Hematopoietic multipotent progenitor cell treated with erythropoietin and hydrocortisone succinate and interleukin-3 and kit ligand, for 15 days (in vitro differentiated cells): ENCODE measurements around the gene NIFK.
"Not testable (repeated sequence)": the region's sequence is repeated elsewhere in the genome, so short reads cannot be mapped to it uniquely, and the experiment has no call there.

ENCODE experiments used
- DNase-seq: peaks from one replicate; pipeline ENCODE4 v3.0.0-alpha.2; 2015; ENCODE audit warnings: low spot score

NIFK gene

GRCh38 chr2:121694398-121695170 is 42.1 kb downstream of the NIFK start:
- DNase-seq, result no peak

- not testable (repeated sequence) for DNase-seq
Measured at GRCh38 chr2:121690572-121690971, 46.1 kb downstream of the NIFK start.

GRCh38 chr2:121690095-121690494 is 46.6 kb downstream of the NIFK start:
- no peak for DNase-seq

GRCh38 chr2:121689356-121689755 is 47.3 kb downstream of the NIFK start:
- peak; percentile 13 for DNase-seq

- no peak for DNase-seq
Measured at GRCh38 chr2:121688820-121689219, 47.9 kb downstream of the NIFK start.

- DNase-seq, result no peak
Measured at GRCh38 chr2:121686902-121687301, 49.8 kb downstream of the NIFK start.

- no peak for DNase-seq
Measured at GRCh38 chr2:121686218-121686617, 50.5 kb downstream of the NIFK start.

GRCh38 chr2:121682396-121683298 is 54.0 kb downstream of the NIFK start:
- DNase-seq, result no peak

GRCh38 chr2:121677855-121678254 is 58.8 kb downstream of the NIFK start:
- no peak for DNase-seq
